Lung (tissue), 12 donors: ENCODE results near the gene PTPRH. TPM values are rescaled to one million over a fixed set of nuclear protein-coding genes. Genes with fewer than 3 reads are reported as not detected.
A peak's percentile ranks its signal among the peaks of the same experiment; 100 is the strongest.

Experiments
- ATAC-seq: fragments of 200-7000 bp; cut with Tn5 transposase; one replicate; pipeline ENCODE4 v1.9.1; 2020; ENCODE audit warnings: moderate number of reproducible peaks; ENCODE audit not compliant: insufficient read depth, low FRiP score
- DNase-seq, 3 donors: peaks; one replicate each; pipeline ENCODE4 v3.0.0-alpha.2; 2013 to 2017
- H3K27ac ChIP-seq, 2 donors: one replicate each; pipeline ENCODE4 v1.5.1; 2013; ENCODE audit warnings: mild to moderate bottlenecking in 2 of 2, moderate library complexity in 2 of 2, control low read depth in 1 of 2, inconsistent platforms in 1 of 2, low read depth in 1 of 2, low read length in 1 of 2
- H3K27me3 ChIP-seq, 3 donors: one replicate each; pipeline ENCODE4 v1.5.1; 2013; ENCODE audit warnings: low read length in 2 of 3; ENCODE audit not compliant: control insufficient read depth in 3 of 3, insufficient read depth in 3 of 3
- H3K36me3 ChIP-seq, 4 donors: one replicate each; pipeline ENCODE4 v1.5.1; 2013; ENCODE audit warnings: low read length in 4 of 4, mild to moderate bottlenecking in 1 of 4, moderate library complexity in 1 of 4; ENCODE audit not compliant: control insufficient read depth in 4 of 4, insufficient read depth in 4 of 4
- H3K4me1 ChIP-seq, 5 donors: one replicate each; pipeline ENCODE4 v1.5.1; 2013; ENCODE audit warnings: low read length in 5 of 5, mild to moderate bottlenecking in 2 of 5, moderate library complexity in 1 of 5; ENCODE audit not compliant: control insufficient read depth in 5 of 5, insufficient read depth in 5 of 5
- H3K4me3 ChIP-seq: one replicate; pipeline ENCODE4 v1.5.1; 2013; ENCODE audit warnings: mild to moderate bottlenecking, control low read depth, moderate library complexity
- H3K9ac ChIP-seq, 2 donors: one replicate each; pipeline ENCODE4 v1.5.1; 2013; ENCODE audit warnings: low read length in 2 of 2, control low read depth in 1 of 2; ENCODE audit not compliant: insufficient read depth in 1 of 2
- H3K9me3 ChIP-seq, 4 donors: one replicate each; pipeline ENCODE4 v1.5.1; 2013; ENCODE audit warnings: low read length in 3 of 4, mild to moderate bottlenecking in 1 of 4, moderate library complexity in 1 of 4; ENCODE audit not compliant: control insufficient read depth in 4 of 4, insufficient read depth in 3 of 4
- CTCF ChIP-seq: IDR thresholded peaks from 2 replicates; pipeline ENCODE4 v1.5.1; 2012; ENCODE audit warnings: mild to moderate bottlenecking; ENCODE audit errors: control extremely low read depth, extremely low read depth
- WGBS, 2 donors: extraction: QIAGEN DNeasy Blood & Tissue Kit; methylation state at CpG; one replicate each; pipeline ENCODE4 v1.1.7; 2013; 5-methylcytosine and 5-hydroxymethylcytosine counted together
- polyA plus RNA-seq, 2 donors: library from polyadenylated mRNA; stranded (reverse); fragments of 200-250 nt; gene quantifications; one replicate each; pipeline ENCODE4 v1.2.1, GENCODE V29; 2013
- total RNA-seq, 2 donors: library from RNA; depleted of rRNA in 1 of 2; stranded (reverse); fragments of >200 nt in 1 of 2; gene quantifications; one replicate each; pipeline ENCODE4 v1.2.1, GENCODE V29; 2014 to 2021
- donor health status: control.
- donor health status: control.
- donor health status: Bipolar disorder and iron deficiency.
- donor health status: healthy.
- donor health status: DM: yes; HTN: yes; CAD: no.

The PTPRH gene
- total and polyA plus RNA-seq, 4 donors: 0.22 to 1.3 (median 0.51) TPM

DNA sequence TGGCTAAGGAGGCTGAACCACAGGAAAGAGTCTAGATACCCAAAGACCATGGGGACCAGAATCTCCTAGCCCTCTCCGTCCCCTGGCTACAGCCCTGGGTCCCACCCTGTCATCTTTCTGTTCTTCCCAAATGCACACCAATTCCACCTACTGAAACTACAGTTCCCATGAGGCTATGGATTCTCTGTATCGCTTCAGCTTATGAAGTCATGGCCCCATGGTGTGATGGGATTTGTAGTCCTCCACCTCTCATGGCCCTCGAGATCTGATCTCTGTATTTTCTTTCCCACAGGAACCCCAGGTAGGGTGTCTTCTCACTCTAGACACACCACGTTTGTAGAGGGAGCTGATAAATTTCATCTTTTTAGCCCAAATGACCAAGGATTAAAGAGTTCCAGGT is 11.8 kb downstream of the PTPRH start:
- no peak overlapping the region for H3K27ac ChIP-seq
- no peak overlapping the region for H3K9ac ChIP-seq
- H3K36me3 ChIP-seq: no peaks in the 10 kb centered on the region
- H3K9me3 ChIP-seq: no peaks in the 10 kb centered on the region
- H3K4me1 ChIP-seq: no peaks in the 10 kb centered on the region
- 57 to 63% methylated on average over 4 of the region's 4 CpGs for WGBS, 2 donors
- TF ChIP-seq CTCF: no peak
- ATAC-seq: no peak
- no peak overlapping the region for H3K4me3 ChIP-seq
- DNase-seq: no peak
- no peaks in the 10 kb centered on the region for H3K27me3 ChIP-seq

DNA sequence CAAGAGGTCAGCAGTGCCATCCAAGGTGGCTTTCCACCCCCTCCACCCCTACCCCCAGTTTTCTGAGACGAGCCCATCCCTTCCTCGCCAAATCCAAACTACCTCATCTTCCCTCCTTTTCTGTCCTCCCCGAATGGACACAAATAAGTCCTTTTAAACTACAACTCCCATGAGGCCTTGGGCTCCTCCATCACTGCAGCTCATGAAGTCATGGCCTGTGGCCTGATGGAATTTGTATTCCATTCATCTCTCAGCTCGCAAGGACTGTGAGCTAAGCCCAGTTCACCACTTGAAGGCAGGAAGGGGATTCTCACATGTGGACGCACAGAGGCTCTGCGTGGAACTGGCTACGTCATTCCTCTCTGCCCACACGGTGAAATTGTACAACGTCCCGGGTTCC is 12.5 kb downstream of the PTPRH start:
- Histone ChIP-seq H3K4me1 (no peaks in the 10 kb centered on the region), H3K9ac (no peak overlapping the region), H3K4me3 (no peak overlapping the region), H3K27ac (no peak overlapping the region), H3K36me3 (no peaks in the 10 kb centered on the region), H3K9me3 (no peaks in the 10 kb centered on the region), H3K27me3 (no peaks in the 10 kb centered on the region)
- DNase-seq: no peak
- no peak for TF ChIP-seq CTCF
- no peak for ATAC-seq
- WGBS, 2 donors: 87 to 90% methylated on average over 10 of the region's 10 CpGs

DNA sequence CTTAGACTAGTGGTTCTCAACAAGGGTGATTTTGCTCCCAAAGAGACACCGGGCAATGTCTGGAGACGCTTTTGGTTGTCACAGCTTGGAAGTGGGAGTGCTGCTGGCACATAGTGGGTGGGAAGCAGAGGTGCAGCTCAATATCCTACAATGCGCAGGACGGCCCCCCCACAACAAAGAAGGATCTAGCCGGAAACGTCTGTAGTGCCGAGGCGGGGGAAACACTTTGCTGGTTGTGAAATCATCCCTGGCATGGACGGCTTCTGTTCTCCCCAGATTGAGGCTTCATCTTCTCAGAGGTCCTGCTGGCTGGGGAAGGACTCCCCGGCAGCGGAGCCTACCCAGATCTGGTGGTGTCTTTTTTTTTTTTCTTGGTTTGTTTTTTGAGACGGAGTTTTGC is 15.8 kb downstream of the PTPRH start:
- ATAC-seq (no peak), DNase-seq (no peak)
- Histone ChIP-seq H3K27me3 (no peaks in the 10 kb centered on the region), H3K9me3 (no peaks in the 10 kb centered on the region), H3K4me3 (no peak overlapping the region), H3K27ac (no peak overlapping the region), H3K9ac (no peak overlapping the region), H3K36me3 (no peaks in the 10 kb centered on the region), H3K4me1 (no peaks in the 10 kb centered on the region)
- TF ChIP-seq CTCF: no peak
- WGBS, 2 donors: 61 to 67% methylated on average over 11 to 12 of the region's 12 CpGs

- H3K4me3 ChIP-seq: no peak overlapping the region
- no peaks in the 10 kb centered on the region for H3K9me3 ChIP-seq
- H3K27me3 ChIP-seq: peaks cover 0 to 2% (median 0%) of the 10 kb centered on the region in 3 donors
- WGBS, 2 donors: 55 to 68% methylated on average over 15 of the region's 15 CpGs
- no peak overlapping the region for H3K9ac ChIP-seq
- no peak overlapping the region for H3K27ac ChIP-seq
- no peak for DNase-seq
- peak; percentile 58 for ATAC-seq
- H3K4me1 ChIP-seq: no peaks in the 10 kb centered on the region
- no peaks in the 10 kb centered on the region for H3K36me3 ChIP-seq
- no peak for TF ChIP-seq CTCF
Observed at GRCh38 chr19:55189403-55189835, 19.9 kb downstream of the PTPRH start.
